IMR-90 (cell line): ENCODE data around the gene SNRPB. TPM values are rescaled to one million over a fixed set of nuclear protein-coding genes. Genes with fewer than 3 reads are reported as not detected.

Experiments used
- ATAC-seq: fragments of 200-7000 bp; cut with Tn5 transposase; 2 replicates; pipeline ENCODE4 v1.9.1; 2020; ENCODE audit warnings: low read depth, mild to moderate bottlenecking, moderate library complexity
- BruUV-seq: library from RNA; stranded (reverse); fragments of 400-500 nt; replicated peaks from 2 replicates; lab custom pipeline; 2021; lab: Mats Ljungman, UMichigan
- CTCF ChIA-PET: fragments of 300-600 bp; formaldehyde crosslinking; extraction: SDS; loops from one replicate; lab custom pipeline; 2021; ENCODE audit warnings: antibody characterized with exemption; lab: Yijun Ruan, JAX
- POLR2A ChIA-PET: fragments of 300-600 bp; sonication (Branson Sonifier 250); formaldehyde crosslinking; loops from one replicate; lab custom pipeline; 2022; ENCODE audit warnings: antibody characterized with exemption; ENCODE audit not compliant: unreplicated experiment; lab: Charles Lee
- DNase-seq: peaks from one replicate; pipeline ENCODE4 v3.0.0; 2013
- H2AFZ ChIP-seq: replicated peaks from 2 replicates; pipeline ENCODE3; 2013; ENCODE audit warnings: low read length, mild to moderate bottlenecking; ENCODE audit not compliant: poor library complexity
- H2AK5ac ChIP-seq: 2 replicates; pipeline ENCODE4 v1.6.1; 2013; ENCODE audit warnings: low read depth, low read length, inconsistent platforms
- H2AK9ac ChIP-seq: replicated peaks from 2 replicates; pipeline ENCODE3; 2013; ENCODE audit warnings: mild to moderate bottlenecking, low read depth, low read length, moderate library complexity; ENCODE audit not compliant: poor library complexity
- H2BK120ac ChIP-seq: 2 replicates; pipeline ENCODE4 v1.6.1; 2013; ENCODE audit warnings: low read depth, low read length, inconsistent platforms
- H2BK15ac ChIP-seq: 3 replicates; pipeline ENCODE4 v1.6.1; 2013; ENCODE audit warnings: low read depth, low read length, inconsistent platforms
- H2BK20ac ChIP-seq: 2 replicates; pipeline ENCODE4 v1.6.1; 2013; ENCODE audit warnings: low read depth, mild to moderate bottlenecking, inconsistent platforms, low read length, moderate library complexity
- H2BK5ac ChIP-seq: 2 replicates; pipeline ENCODE4 v1.6.1; 2013; ENCODE audit warnings: mild to moderate bottlenecking, low read depth, low read length, inconsistent platforms; ENCODE audit not compliant: poor library complexity, severe bottlenecking
- H3K14ac ChIP-seq: replicated peaks from 2 replicates; pipeline ENCODE4 v1.6.1; 2013; ENCODE audit warnings: low read depth, low read length, inconsistent platforms
- H3K18ac ChIP-seq: 2 replicates; pipeline ENCODE4 v1.6.1; 2013; ENCODE audit warnings: low read depth, low read length, control low read depth
- H3K23ac ChIP-seq: 2 replicates; pipeline ENCODE4 v1.6.1; 2013; ENCODE audit warnings: low read depth, low read length, inconsistent platforms
- H3K27ac ChIP-seq: 2 replicates; pipeline ENCODE4 v1.5.1; 2013; ENCODE audit warnings: mild to moderate bottlenecking, control low read depth, low read length; ENCODE audit not compliant: insufficient read depth
- H3K27me3 ChIP-seq: 2 replicates; pipeline ENCODE4 v1.6.1; 2013; ENCODE audit warnings: low read length; ENCODE audit not compliant: control insufficient read depth, insufficient read depth
- H3K36me3 ChIP-seq: 2 replicates; pipeline ENCODE4 v1.6.1; 2013; ENCODE audit warnings: low read length, mixed read lengths; ENCODE audit not compliant: control insufficient read depth, insufficient read depth
- H3K4ac ChIP-seq: 2 replicates; pipeline ENCODE4 v1.6.1; 2013; ENCODE audit warnings: low read depth, low read length, inconsistent platforms
- H3K4me1 ChIP-seq: 2 replicates; pipeline ENCODE4 v1.6.1; 2013; ENCODE audit warnings: low read length, mixed read lengths; ENCODE audit not compliant: control insufficient read depth, insufficient read depth
- H3K4me2 ChIP-seq: 2 replicates; pipeline ENCODE4 v1.6.1; 2013; ENCODE audit warnings: low read depth, mild to moderate bottlenecking, control low read depth, low read length, moderate library complexity
- H3K4me3 ChIP-seq: 2 replicates; pipeline ENCODE4 v1.5.1; 2013; ENCODE audit warnings: low read depth, mild to moderate bottlenecking, control low read depth, low read length, moderate library complexity; ENCODE audit not compliant: insufficient read depth
- H3K56ac ChIP-seq: 2 replicates; pipeline ENCODE4 v1.6.1; 2013; ENCODE audit warnings: low read length, inconsistent platforms; ENCODE audit not compliant: insufficient read depth; ENCODE audit errors: extremely low read depth
- H3K79me1 ChIP-seq, 2 experiments: 2 replicates each; pipeline ENCODE4 v1.6.1; 2013; ENCODE audit warnings: low read length in 2 of 2, inconsistent platforms in 1 of 2, low read depth in 1 of 2
- H3K9ac ChIP-seq: 2 replicates; pipeline ENCODE4 v1.6.1; 2013; ENCODE audit warnings: low read depth, low read length, control low read depth
- H3K9me1 ChIP-seq: 2 replicates; pipeline ENCODE4 v1.6.1; 2013; ENCODE audit warnings: low read length, inconsistent platforms; ENCODE audit not compliant: insufficient read depth
- H3K9me3 ChIP-seq: 2 replicates; pipeline ENCODE4 v1.6.1; 2013; ENCODE audit warnings: low read length; ENCODE audit not compliant: control insufficient read depth, insufficient read depth
- H4K20me1 ChIP-seq: 2 replicates; pipeline ENCODE4 v1.6.1; 2013; ENCODE audit warnings: low read length, inconsistent platforms; ENCODE audit not compliant: insufficient read depth
- H4K5ac ChIP-seq: 2 replicates; pipeline ENCODE4 v1.6.1; 2013; ENCODE audit warnings: mild to moderate bottlenecking, low read depth, low read length, control low read depth
- H4K8ac ChIP-seq, 2 experiments: 2 replicates each; pipeline ENCODE4 v1.6.1; 2013; ENCODE audit warnings: low read depth in 2 of 2, low read length in 2 of 2, control low read depth in 1 of 2, inconsistent platforms in 1 of 2
- H4K91ac ChIP-seq: 2 replicates; pipeline ENCODE4 v1.6.1; 2013; ENCODE audit warnings: low read depth, low read length, inconsistent platforms; ENCODE audit not compliant: insufficient read depth
- BHLHE40 ChIP-seq: fragments of 150-350 bp; IDR thresholded peaks from 2 replicates; pipeline ENCODE4 v1.6.1; 2016; ENCODE audit warnings: mild to moderate bottlenecking, low read depth, low read length
- CEBPB ChIP-seq: IDR thresholded peaks from 2 replicates; pipeline ENCODE4 v1.6.1; 2012; ENCODE audit warnings: low read depth, low read length, improper control_type of control experiment
- CHD1 ChIP-seq: IDR thresholded peaks from 2 replicates; pipeline ENCODE4 v1.6.1; 2012; ENCODE audit warnings: low read depth, low read length, improper control_type of control experiment
- CTCF ChIP-seq: conservative IDR thresholded peaks from 2 replicates; pipeline ENCODE4 v1.5.1; 2012; ENCODE audit warnings: mild to moderate bottlenecking, low read depth, low read length, improper control_type of control experiment
- ELK1 ChIP-seq: fragments of 150-350 bp; IDR thresholded peaks from 2 replicates; pipeline ENCODE4 v1.6.1; 2016; ENCODE audit warnings: low read depth, mild to moderate bottlenecking, low read length, moderate library complexity, borderline replicate concordance
- FOS ChIP-seq: fragments of 150-350 bp; IDR thresholded peaks from 2 replicates; pipeline ENCODE4 v1.6.1; 2016; ENCODE audit warnings: low read depth, low read length
- MAFK ChIP-seq: IDR thresholded peaks from 2 replicates; pipeline ENCODE4 v1.6.1; 2012; ENCODE audit warnings: low read depth, low read length, improper control_type of control experiment
- MAZ ChIP-seq: IDR thresholded peaks from 2 replicates; pipeline ENCODE4 v1.6.1; 2012; ENCODE audit warnings: low read depth, mild to moderate bottlenecking, low read length, improper control_type of control experiment, moderate library complexity, borderline replicate concordance
- MXI1 ChIP-seq: IDR thresholded peaks from 2 replicates; pipeline ENCODE4 v1.6.1; 2012; ENCODE audit warnings: low read depth, mild to moderate bottlenecking, low read length, moderate library complexity, borderline replicate concordance
- NFE2L2 ChIP-seq: fragments of 150-350 bp; IDR thresholded peaks from 2 replicates; pipeline ENCODE4 v1.6.1; 2016; ENCODE audit warnings: low read depth, mild to moderate bottlenecking, low read length
- POLR2A ChIP-seq: IDR thresholded peaks from 2 replicates; pipeline ENCODE4 v1.6.1; 2012; ENCODE audit warnings: mild to moderate bottlenecking, low read depth, low read length
- RAD21 ChIP-seq: IDR thresholded peaks from 2 replicates; pipeline ENCODE4 v1.6.1; 2012; ENCODE audit warnings: low read length, improper control_type of control experiment
- RCOR1 ChIP-seq: IDR thresholded peaks from 2 replicates; pipeline ENCODE4 v1.6.1; 2012; ENCODE audit warnings: mild to moderate bottlenecking, low read length, improper control_type of control experiment; ENCODE audit not compliant: insufficient replicate concordance
- RFX5 ChIP-seq: IDR thresholded peaks from 2 replicates; pipeline ENCODE4 v1.8.0; 2012; ENCODE audit warnings: low read depth, mild to moderate bottlenecking, low read length, moderate library complexity
- SMC3 ChIP-seq: fragments of 150-350 bp; IDR thresholded peaks from 2 replicates; pipeline ENCODE4 v1.6.1; 2016; ENCODE audit warnings: low read depth, mild to moderate bottlenecking, antibody characterized with exemption, low read length, moderate library complexity
- USF2 ChIP-seq: fragments of 150-350 bp; IDR thresholded peaks from 2 replicates; pipeline ENCODE4 v1.6.1; 2017; ENCODE audit warnings: mild to moderate bottlenecking, antibody characterized with exemption, low read length, low read depth
- WGBS, 2 experiments: methylation state at CpG; one replicate each; pipeline versions ENCODE4 v1.1.5 to v1.1.7; 2013; ENCODE audit warnings: missing lambda C conversion rate in 2 of 2; ENCODE audit not compliant: insufficient read length in 1 of 2; ENCODE audit errors: extremely low coverage in 2 of 2; 5-methylcytosine and 5-hydroxymethylcytosine counted together
- dilution Hi-C: fragments of 300-500 bp; cut with HindIII; formaldehyde crosslinking; loops from one replicate; pipeline ENCODE4 v1.14.3; 2018; ENCODE audit warnings: low sequenced_read_pairs; ENCODE audit not compliant: unreplicated experiment
- in situ Hi-C: fragments of 300-500 bp; cut with MboI; formaldehyde crosslinking; loops from 3 replicates; pipeline ENCODE4 v1.14.3; 2019; ENCODE audit warnings: low sequenced_read_pairs, inconsistent platforms, mixed read lengths
- intact Hi-C: fragments of 100-400 bp; cut with micrococcal nuclease; formaldehyde crosslinking; loops from 2 replicates; pipeline ENCODE4 v1.10.0; 2022
- polyA plus RNA-seq, 3 experiments: library from polyadenylated mRNA; depleted of rRNA; stranded (reverse); fragments of >200 nt; gene quantifications; 2 replicates each; pipeline ENCODE4 v1.2.3, GENCODE V29; 2012; ENCODE audit warnings: low replicate concordance in 1 of 3
- total RNA-seq: library from RNA; depleted of rRNA; stranded (reverse); fragments of >200 nt; gene quantifications from 2 replicates; pipeline ENCODE4 v1.2.3, GENCODE V29; 2012

The SNRPB gene
- total and polyA plus RNA-seq, 2 of the 4 experiments (the other 2 are of a cell fraction) = 103 to 214 TPM

GRCh38 chr20:2509468-2509781, 38.8 kb upstream of the SNRPB start:
- Histone ChIP-seq H3K9ac (peak overlapping the region; percentile 85), H3K27me3 (no peaks in the 10 kb centered on the region), H2AK9ac (peak overlapping the region; percentile 73), H2BK120ac (no peak overlapping the region), H4K91ac (peak overlapping the region; percentile 90), H3K79me1 (peaks cover 5 to 26% of the 10 kb centered on the region in 2 experiments; a peak in 3 of 4 replicates), H3K56ac (peak overlapping the region; percentile 40; the same call in 1 of the 2 replicates), H3K27ac (peak overlapping the region; percentile 81), H3K4me2 (peak overlapping the region; percentile 92), H2BK20ac (no peak overlapping the region), H2BK15ac (no peak overlapping the region), H3K9me1 (peaks cover 3% of the 10 kb centered on the region), H3K18ac (no peak overlapping the region; the same call in 1 of the 2 replicates), H3K36me3 (no peaks in the 10 kb centered on the region), H3K4me1 (peaks cover 2% of the 10 kb centered on the region; the same call in 1 of the 2 replicates), H2AFZ (peak overlapping the region; percentile 98), H2AK5ac (peak overlapping the region; percentile 30; the same call in 1 of the 2 replicates), H4K8ac (peak overlapping the region; percentile 91 to 99), H3K9me3 (no peaks in the 10 kb centered on the region), H3K4ac (peak overlapping the region; percentile 98), H3K14ac (peak overlapping the region; percentile 99), H4K20me1 (no peaks in the 10 kb centered on the region), H3K4me3 (peak overlapping the region; percentile 77), H4K5ac (peak overlapping the region; percentile 89), H3K23ac (peak overlapping the region; percentile 98; the same call in 1 of the 2 replicates), H2BK5ac (no peak overlapping the region)
- WGBS, 2 experiments = no CpG with 5 or more reads among the region's 9 CpGs
- ChIA-PET POLR2A (no interaction called here), CTCF (interaction anchor here (1.0 kb wide), 1 partner anchor 12 kb away, joined by 5 read pairs; no protein-coding TSS in a partner anchor)
- in situ Hi-C loops = loop anchor here (25.0 kb wide), 1 partner anchor 328 kb away; the partner anchor contains the start of genes PCED1A and VPS16
- no peak for TF ChIP-seq USF2
- no peak for TF ChIP-seq RCOR1
- no peak for TF ChIP-seq RFX5
- no peak for TF ChIP-seq FOS
- TF ChIP-seq CTCF = no peak
- TF ChIP-seq CEBPB = no peak
- no peak for TF ChIP-seq ELK1
- no peak for TF ChIP-seq NFE2L2
- TF ChIP-seq MAZ = no peak
- no peak for TF ChIP-seq MAFK
- no peak for TF ChIP-seq MXI1
- TF ChIP-seq POLR2A = no peak
- no peak for TF ChIP-seq SMC3
- TF ChIP-seq BHLHE40 = no peak
- no peak for TF ChIP-seq CHD1
- no peak for TF ChIP-seq RAD21
- DNase-seq (no peak), ATAC-seq (peak; percentile 8)
- BruUV-seq = no TSS peak
- intact Hi-C loops = loop anchor here (2.0 kb wide), 1 partner anchor 15 kb away; no protein-coding TSS in a partner anchor
- dilution Hi-C loops = no loop called here
